DND-41 (cell line): ENCODE results near the gene ALDH1A2.
"Not testable (repeated sequence)": the region's sequence is repeated elsewhere in the genome, so short reads cannot be mapped to it uniquely, and the experiment has no call there.

Source experiments
- ATAC-seq: fragments of 200-7000 bp; cut with Tn5 transposase; 3 replicates; pipeline ENCODE4 v1.9.1; 2021; ENCODE audit warnings: low read depth; ENCODE audit not compliant: insufficient read depth
- DNase-seq: peaks from one replicate; pipeline ENCODE4 v3.0.0-alpha.2; 2020
- H2AFZ ChIP-seq: 2 replicates; pipeline ENCODE4 v1.6.0; 2012; ENCODE audit warnings: low read depth, low read length
- H3K27ac ChIP-seq: 2 replicates; pipeline ENCODE4 v1.5.1; 2012; ENCODE audit warnings: low read length, inconsistent platforms
- H3K27me3 ChIP-seq: fragments of 200-600 bp; sonication (generic); 2 replicates; pipeline ENCODE4 v1.6.0; 2012; ENCODE audit warnings: low read length, mild to moderate bottlenecking, inconsistent platforms; ENCODE audit not compliant: insufficient read depth, poor library complexity
- H3K36me3 ChIP-seq: 2 replicates; pipeline ENCODE4 v1.5.1; 2012; ENCODE audit warnings: low read length, inconsistent platforms; ENCODE audit not compliant: insufficient read depth
- H3K4me1 ChIP-seq: 2 replicates; pipeline ENCODE4 v1.5.1; 2012; ENCODE audit warnings: mild to moderate bottlenecking, low read length; ENCODE audit not compliant: insufficient read depth
- H3K4me2 ChIP-seq: 2 replicates; pipeline ENCODE4 v1.6.0; 2012; ENCODE audit warnings: mild to moderate bottlenecking, moderate library complexity, low read length, inconsistent platforms; ENCODE audit not compliant: insufficient read depth
- H3K4me3 ChIP-seq, 2 experiments: fragments of 200-600 bp in 1 of 2; shearing (Covaris generic) in 1 of 2; 2 replicates each; pipeline ENCODE4 v1.5.1; 2012 to 2016; ENCODE audit warnings: inconsistent platforms in 2 of 2, low read length in 2 of 2, mild to moderate bottlenecking in 2 of 2, low read depth in 1 of 2, moderate library complexity in 1 of 2
- H3K79me2 ChIP-seq: 2 replicates; pipeline ENCODE4 v1.6.0; 2012; ENCODE audit warnings: low read length, inconsistent platforms; ENCODE audit not compliant: insufficient read depth
- H3K9ac ChIP-seq: 2 replicates; pipeline ENCODE4 v1.6.0; 2012; ENCODE audit warnings: low read depth, mild to moderate bottlenecking, inconsistent platforms, low read length, moderate library complexity
- H3K9me3 ChIP-seq: 2 replicates; pipeline ENCODE4 v1.5.1; 2012; ENCODE audit warnings: low read length, moderate library complexity, mild to moderate bottlenecking, inconsistent platforms; ENCODE audit not compliant: insufficient read depth, severe bottlenecking
- H4K20me1 ChIP-seq: 2 replicates; pipeline ENCODE4 v1.6.0; 2012; ENCODE audit warnings: low read length; ENCODE audit not compliant: insufficient read depth
- CTCF ChIP-seq: IDR thresholded peaks from 2 replicates; pipeline ENCODE4 v1.5.1; 2012; ENCODE audit warnings: borderline replicate concordance, low read length, moderate library complexity, mild to moderate bottlenecking; ENCODE audit not compliant: poor library complexity, severe bottlenecking; ENCODE audit errors: extremely low read depth
- EZH2 ChIP-seq: IDR thresholded peaks from 3 replicates; pipeline ENCODE4 v1.6.1; 2012; ENCODE audit warnings: borderline replicate concordance, low read depth, mild to moderate bottlenecking, moderate library complexity, low read length, inconsistent platforms; ENCODE audit not compliant: severe bottlenecking

The ALDH1A2 gene

GRCh38 chr15:58065445-58066041 lies at the start of gene ALDH1A2:
TSS of gene ALDH1A2 (minus strand) at chr15:58065711. CDS start at chr15:58065650, 61 bp downstream.
- H3K9ac ChIP-seq, result no peak within 1 kb of the TSS
- DNase-seq (no peak), ATAC-seq (no peak)
- no peaks in the 10 kb centered on the region for H3K79me2 ChIP-seq
- H3K27me3 ChIP-seq, result no peaks in the 10 kb centered on the region
- H2AFZ ChIP-seq, result no peak within 1 kb of the TSS
- H4K20me1 ChIP-seq, result no peaks in the 10 kb centered on the region
- TF ChIP-seq EZH2 (no peak), CTCF (no peak)
- H3K36me3 ChIP-seq, result no peaks in the 10 kb centered on the region
- H3K4me1 ChIP-seq, result no peaks in the 10 kb centered on the region
- no peak within 1 kb of the TSS for H3K4me3 ChIP-seq
- no peak within 1 kb of the TSS for H3K4me2 ChIP-seq
- no peaks in the 10 kb centered on the region for H3K9me3 ChIP-seq
- H3K27ac ChIP-seq, result no peak within 1 kb of the TSS

GRCh38 chr15:58114812-58115211 lies 49.3 kb upstream of the ALDH1A2 start:
- TF ChIP-seq EZH2, result no peak
- no peak for TF ChIP-seq CTCF
- no peak for DNase-seq
- Histone ChIP-seq H3K4me1 (no peaks in the 10 kb centered on the region), H2AFZ (no peak overlapping the region), H3K9ac (no peak overlapping the region), H3K36me3 (no peaks in the 10 kb centered on the region), H4K20me1 (no peaks in the 10 kb centered on the region), H3K9me3 (no peaks in the 10 kb centered on the region), H3K79me2 (no peaks in the 10 kb centered on the region), H3K4me2 (no peak overlapping the region), H3K27me3 (peaks cover 12% of the 10 kb centered on the region), H3K4me3 (no peak overlapping the region), H3K27ac (no peak overlapping the region)
- no peak for ATAC-seq

- H3K4me3 ChIP-seq, result no peak overlapping the region
- H2AFZ ChIP-seq, result no peak overlapping the region
- H3K79me2 ChIP-seq, result no peaks in the 10 kb centered on the region
- H3K27ac ChIP-seq, result no peak overlapping the region
- no peak overlapping the region for H3K9ac ChIP-seq
- no peaks in the 10 kb centered on the region for H4K20me1 ChIP-seq
- no peaks in the 10 kb centered on the region for H3K9me3 ChIP-seq
- H3K36me3 ChIP-seq, result no peaks in the 10 kb centered on the region
- no peak overlapping the region for H3K4me2 ChIP-seq
- H3K27me3 ChIP-seq, result peaks cover 13% of the 10 kb centered on the region
- DNase-seq (no peak), ATAC-seq (no peak)
- no peak for TF ChIP-seq CTCF
- no peak for TF ChIP-seq EZH2
- H3K4me1 ChIP-seq, result no peaks in the 10 kb centered on the region
These were observed 48.9 kb upstream of the ALDH1A2 start for GRCh38 chr15:58114388-58114787.

GRCh38 chr15:58113358-58113757 lies 47.8 kb upstream of the ALDH1A2 start:
- not testable (repeated sequence) for ATAC-seq, H3K4me2 ChIP-seq, H4K20me1 ChIP-seq, H3K27ac ChIP-seq, H3K4me1 ChIP-seq, H3K36me3 ChIP-seq, H3K9ac ChIP-seq, H2AFZ ChIP-seq, H3K9me3 ChIP-seq, H3K79me2 ChIP-seq, H3K4me3 ChIP-seq, DNase-seq
- H3K27me3 ChIP-seq, result peaks cover 13% of the 10 kb centered on the region
